Activated T-helper 1 cell treated with anti-CD3 and anti-CD28 coated beads, Interleukin-12 subunit alpha, Interleukin-12 subunit beta, Interleukin-2, Interleukin-4 antibody, amounts not matched to agents 30 ng/mL and 10 ng/mL and 1 ng/mL, durations not matched to agents 14 hours and 24 hours and 36 hours (primary cell): ENCODE results near the gene CYP17A1. TPM values are rescaled to one million over a fixed set of nuclear protein-coding genes. Genes with fewer than 3 reads are reported as not detected.
"Not testable (repeated sequence)": the region's sequence is repeated elsewhere in the genome, so short reads cannot be mapped to it uniquely, and the experiment has no call there.

Experiments
- DNase-seq: peaks from one replicate; pipeline ENCODE4 v3.0.0; 2021; ENCODE audit warnings: low spot score
- H3K27ac Mint-ChIP-seq: one replicate; pipeline ENCODE4 v1.8.0; 2021; ENCODE audit warnings: mild to moderate bottlenecking, mixed read lengths
- H3K27me3 Mint-ChIP-seq: one replicate; pipeline ENCODE4 v1.8.0; 2022; ENCODE audit warnings: mild to moderate bottlenecking, moderate library complexity, mixed read lengths; ENCODE audit not compliant: insufficient read depth
- H3K36me3 Mint-ChIP-seq: one replicate; pipeline ENCODE4 v1.8.0; 2021; ENCODE audit warnings: low read depth, mixed read lengths
- H3K4me1 Mint-ChIP-seq: one replicate; pipeline ENCODE4 v1.8.0; 2021; ENCODE audit warnings: low read depth, mixed read lengths
- H3K4me3 Mint-ChIP-seq: one replicate; pipeline ENCODE4 v1.8.0; 2021; ENCODE audit warnings: mild to moderate bottlenecking, moderate library complexity, mixed read lengths
- H3K9me3 Mint-ChIP-seq: one replicate; pipeline ENCODE4 v1.8.0; 2021; ENCODE audit warnings: mixed read lengths
- intact Hi-C: fragments of 100-400 bp; cut with micrococcal nuclease; formaldehyde crosslinking; loops from one replicate; pipeline ENCODE4 v1.15.1; 2024
- total RNA-seq: library from RNA; stranded (reverse); gene quantifications from 2 replicates; pipeline ENCODE4 v1.2.3, GENCODE V29; 2022

Gene CYP17A1
- total RNA-seq, 1 donor from 2014 or later, result not detected

DNA sequence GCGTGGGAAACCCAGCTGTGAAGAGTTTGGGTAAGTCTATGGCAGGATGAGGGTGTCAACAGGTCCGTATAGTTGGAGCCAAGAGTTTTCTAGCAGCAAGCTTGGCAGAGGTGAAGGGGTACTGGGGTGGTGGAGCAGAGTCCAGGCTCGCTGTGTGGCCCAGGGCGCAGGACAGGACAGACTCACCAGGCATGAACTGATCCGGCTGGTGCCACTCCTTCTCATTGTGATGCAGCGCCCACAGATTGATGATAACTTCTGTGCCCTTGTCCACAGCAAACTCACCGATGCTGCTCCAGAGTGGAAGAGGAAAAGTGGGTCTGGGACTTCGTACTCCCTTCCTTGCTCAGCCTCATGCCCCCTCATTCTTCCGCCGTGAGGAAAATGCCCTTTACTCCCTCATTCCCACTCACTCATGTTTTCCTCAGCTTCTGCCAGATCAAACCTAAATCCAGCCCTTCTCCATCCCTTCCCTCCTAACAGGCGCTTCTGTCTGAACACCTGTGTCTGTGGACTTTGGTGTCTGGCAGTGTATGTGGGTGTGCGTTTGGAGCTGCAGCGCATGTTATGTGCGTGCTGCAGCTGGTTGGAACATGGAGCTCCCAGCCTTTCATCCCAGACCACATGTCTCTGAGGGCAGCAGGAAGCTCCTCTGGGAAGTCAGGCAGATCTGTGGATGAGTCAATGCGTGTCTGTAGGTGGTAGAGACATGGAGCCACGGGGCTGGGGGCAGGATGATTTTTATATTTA lies 5.7 kb downstream of the CYP17A1 start:
- intact Hi-C loops, result no loop called here
- no peaks in the 10 kb centered on the region for H3K36me3 Mint-ChIP-seq
- H3K9me3 Mint-ChIP-seq, result no peaks in the 10 kb centered on the region
- H3K27ac Mint-ChIP-seq, result no peak overlapping the region
- no peak overlapping the region for H3K4me3 Mint-ChIP-seq
- peaks cover 4% of the 10 kb centered on the region for H3K27me3 Mint-ChIP-seq
- H3K4me1 Mint-ChIP-seq, result peaks cover 7% of the 10 kb centered on the region
- DNase-seq, result no peak

DNA sequence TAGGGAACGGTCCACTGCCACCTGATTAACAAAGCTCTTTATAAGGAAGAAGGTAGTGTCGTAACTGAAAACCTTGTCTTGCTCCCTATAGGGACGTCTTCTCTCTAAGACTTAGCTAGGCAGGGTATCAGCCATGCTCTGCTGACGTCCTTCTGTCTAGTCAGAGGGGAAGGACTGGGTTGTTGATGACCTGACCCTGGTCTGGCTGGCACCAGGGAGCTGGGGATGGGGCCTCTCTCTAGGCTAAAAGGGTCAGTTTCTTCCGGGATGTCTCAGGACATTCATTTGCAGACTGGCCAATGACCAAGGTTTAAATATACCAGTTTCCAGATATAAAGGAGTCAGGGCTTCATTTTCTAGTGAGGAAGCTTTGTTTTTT lies 9.6 kb downstream of the CYP17A1 start:
- Mint-ChIP-seq H3K4me1 (no peaks in the 10 kb centered on the region), H3K4me3 (no peak overlapping the region), H3K27ac (no peak overlapping the region), H3K36me3 (no peaks in the 10 kb centered on the region), H3K27me3 (peaks cover 4% of the 10 kb centered on the region), H3K9me3 (no peaks in the 10 kb centered on the region)
- intact Hi-C loops, result no loop called here
- no peak for DNase-seq

DNA sequence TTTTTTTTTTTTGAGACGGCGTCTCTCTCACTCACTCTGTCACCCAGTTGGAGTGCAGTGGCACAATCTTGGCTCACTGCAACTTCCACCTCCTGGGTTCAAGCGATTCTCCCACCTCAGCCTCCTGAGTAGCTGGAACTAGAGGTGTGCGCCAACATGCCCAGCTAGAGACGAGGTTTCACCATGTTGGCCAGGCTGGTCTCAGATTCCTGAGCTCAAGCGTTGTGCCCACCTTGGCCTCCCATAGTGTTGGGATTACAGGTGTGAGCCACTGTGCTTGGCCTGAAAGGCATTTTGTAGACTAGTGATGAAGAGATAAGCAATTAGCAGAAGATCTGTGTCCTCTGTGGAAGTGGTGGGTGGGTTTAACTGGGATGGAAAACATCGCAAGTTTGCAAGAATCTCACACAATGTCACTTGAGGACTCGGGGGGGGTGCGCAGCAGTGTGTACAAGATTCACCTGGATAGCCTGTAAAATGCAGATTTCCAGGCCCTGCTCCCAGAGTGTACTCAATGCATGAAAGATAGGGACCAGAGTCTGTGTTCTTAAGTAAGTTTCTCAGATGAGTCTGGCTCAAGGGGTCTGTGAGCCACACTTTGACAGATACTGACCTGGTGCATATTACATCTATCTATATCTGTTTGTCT lies 10.9 kb downstream of the CYP17A1 start:
- intact Hi-C loops, result no loop called here
- no peak for DNase-seq
- Mint-ChIP-seq H3K9me3 (no peaks in the 10 kb centered on the region), H3K27ac (no peak overlapping the region), H3K4me3 (no peak overlapping the region), H3K27me3 (peaks cover 1% of the 10 kb centered on the region), H3K4me1 (no peaks in the 10 kb centered on the region), H3K36me3 (no peaks in the 10 kb centered on the region)

DNA sequence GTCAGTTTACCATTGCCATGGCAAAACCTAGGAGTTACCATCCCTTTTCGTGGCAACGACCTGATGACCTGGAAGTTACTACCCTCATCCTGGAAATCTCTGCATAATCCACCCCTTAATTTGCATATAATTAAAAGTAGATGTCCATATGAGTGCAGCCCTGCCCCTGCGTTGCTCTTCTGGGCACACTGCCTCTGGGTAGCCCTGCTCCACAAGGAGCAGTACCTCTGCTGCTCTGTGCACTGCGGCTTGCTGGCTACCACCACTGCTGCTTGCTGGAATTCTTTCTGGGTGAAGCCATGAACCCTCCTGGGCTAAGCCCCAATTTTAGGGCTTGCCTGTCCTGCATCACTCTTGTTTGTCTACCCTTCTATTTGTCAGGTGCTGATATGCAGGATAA lies 12.5 kb downstream of the CYP17A1 start:
- H3K4me3 Mint-ChIP-seq, result no peak overlapping the region
- intact Hi-C loops, result no loop called here
- no peaks in the 10 kb centered on the region for H3K9me3 Mint-ChIP-seq
- no peak for DNase-seq
- H3K27me3 Mint-ChIP-seq, result peaks cover 3% of the 10 kb centered on the region
- H3K36me3 Mint-ChIP-seq, result no peaks in the 10 kb centered on the region
- no peak overlapping the region for H3K27ac Mint-ChIP-seq
- no peaks in the 10 kb centered on the region for H3K4me1 Mint-ChIP-seq

DNA sequence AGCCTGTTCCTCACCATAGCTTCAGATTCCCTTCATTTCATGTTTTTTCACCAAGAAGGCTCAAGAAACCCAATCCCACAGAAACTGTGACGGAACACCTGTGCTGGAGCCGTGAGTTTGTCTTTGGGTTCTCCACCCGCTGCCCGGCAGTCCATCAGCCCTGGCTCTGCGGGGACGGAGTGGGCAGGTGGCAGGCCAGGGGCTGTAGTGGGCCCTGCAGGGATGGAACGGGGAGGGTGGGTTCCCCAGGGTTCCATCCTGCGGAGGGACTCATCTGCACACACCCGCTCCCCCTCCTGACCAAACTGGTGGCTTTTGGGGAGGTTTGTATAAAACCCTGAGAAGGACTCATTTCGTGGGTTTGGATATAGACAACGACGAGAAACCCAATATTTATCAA lies 15.0 kb downstream of the CYP17A1 start:
- H3K27ac Mint-ChIP-seq, result no peak overlapping the region
- no peaks in the 10 kb centered on the region for H3K36me3 Mint-ChIP-seq
- no peaks in the 10 kb centered on the region for H3K4me1 Mint-ChIP-seq
- H3K27me3 Mint-ChIP-seq, result peaks cover 3% of the 10 kb centered on the region
- no peaks in the 10 kb centered on the region for H3K9me3 Mint-ChIP-seq
- intact Hi-C loops, result no loop called here
- no peak overlapping the region for H3K4me3 Mint-ChIP-seq
- no peak for DNase-seq

DNA sequence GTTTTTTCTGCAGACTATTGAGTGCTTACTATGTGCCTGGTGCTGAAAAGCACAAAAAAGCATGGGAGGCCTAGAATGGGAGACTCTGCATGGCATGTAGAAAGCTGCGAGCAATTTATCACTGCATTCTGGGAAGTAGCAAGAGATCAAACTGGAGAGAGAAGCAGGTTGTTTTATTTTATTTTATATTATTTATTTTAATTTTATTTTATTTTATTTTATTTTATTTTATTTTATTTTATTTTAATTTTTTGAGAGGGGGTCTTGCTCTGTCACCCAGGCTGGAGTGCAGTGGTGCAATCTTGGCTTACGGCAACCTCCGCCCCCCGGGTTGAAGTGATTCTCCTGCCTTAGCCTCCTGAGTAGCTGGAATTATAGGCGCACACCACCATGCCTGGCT lies 17.2 kb downstream of the CYP17A1 start:
- intact Hi-C loops, H3K9me3 Mint-ChIP-seq, H3K36me3 Mint-ChIP-seq, DNase-seq, H3K27ac Mint-ChIP-seq, H3K4me1 Mint-ChIP-seq, H3K4me3 Mint-ChIP-seq, H3K27me3 Mint-ChIP-seq: not testable (repeated sequence)

DNA sequence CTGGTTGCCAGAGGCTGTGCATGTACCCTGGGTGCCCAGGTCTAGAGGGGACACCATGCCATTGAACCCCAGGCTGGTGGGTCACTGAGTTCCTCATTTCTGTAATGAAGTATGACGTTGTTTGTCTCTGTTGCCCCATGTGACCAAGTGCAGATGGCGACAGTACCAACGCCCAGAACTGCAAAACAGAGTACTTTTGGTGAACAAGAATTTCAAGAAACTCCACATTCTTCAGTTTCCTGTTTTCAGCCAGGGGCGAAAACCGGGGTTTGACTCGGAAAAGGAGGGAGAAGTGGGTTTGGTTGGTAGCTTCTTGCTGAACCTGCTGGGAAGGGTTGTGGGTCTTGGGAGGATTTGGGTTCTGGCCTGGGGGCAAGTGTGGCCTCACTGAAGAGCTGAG lies 18.2 kb downstream of the CYP17A1 start:
- Mint-ChIP-seq H3K4me3 (no peak overlapping the region), H3K27ac (no peak overlapping the region), H3K36me3 (peaks cover 6% of the 10 kb centered on the region), H3K9me3 (no peaks in the 10 kb centered on the region), H3K4me1 (peaks cover 9% of the 10 kb centered on the region), H3K27me3 (peaks cover 3% of the 10 kb centered on the region)
- DNase-seq, result no peak
- intact Hi-C loops, result no loop called here

DNA sequence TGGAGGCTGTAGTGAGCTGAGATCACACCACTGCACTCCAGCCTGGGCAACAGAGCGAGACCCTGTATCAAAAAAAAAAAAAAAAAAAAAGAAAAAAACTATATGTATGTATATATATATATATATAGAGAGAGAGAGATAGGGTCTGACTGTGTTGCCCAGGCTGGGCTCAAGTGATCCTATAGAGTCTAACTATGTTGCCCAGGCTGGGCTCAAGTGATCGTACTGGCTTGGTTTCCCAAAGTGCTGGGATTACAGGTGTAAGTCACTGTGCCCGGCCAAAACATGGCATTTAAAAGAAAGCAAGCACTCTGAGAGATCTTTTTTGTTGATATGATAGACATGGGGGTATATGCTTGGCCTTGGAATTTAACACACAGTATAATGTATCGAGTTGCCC lies 20.0 kb downstream of the CYP17A1 start:
- Mint-ChIP-seq H3K4me1 (peaks cover 18% of the 10 kb centered on the region), H3K4me3 (no peak overlapping the region), H3K36me3 (peaks cover 20% of the 10 kb centered on the region), H3K27me3 (peaks cover 3% of the 10 kb centered on the region), H3K27ac (no peak overlapping the region), H3K9me3 (no peaks in the 10 kb centered on the region)
- intact Hi-C loops, result no loop called here
- DNase-seq, result no peak

DNA sequence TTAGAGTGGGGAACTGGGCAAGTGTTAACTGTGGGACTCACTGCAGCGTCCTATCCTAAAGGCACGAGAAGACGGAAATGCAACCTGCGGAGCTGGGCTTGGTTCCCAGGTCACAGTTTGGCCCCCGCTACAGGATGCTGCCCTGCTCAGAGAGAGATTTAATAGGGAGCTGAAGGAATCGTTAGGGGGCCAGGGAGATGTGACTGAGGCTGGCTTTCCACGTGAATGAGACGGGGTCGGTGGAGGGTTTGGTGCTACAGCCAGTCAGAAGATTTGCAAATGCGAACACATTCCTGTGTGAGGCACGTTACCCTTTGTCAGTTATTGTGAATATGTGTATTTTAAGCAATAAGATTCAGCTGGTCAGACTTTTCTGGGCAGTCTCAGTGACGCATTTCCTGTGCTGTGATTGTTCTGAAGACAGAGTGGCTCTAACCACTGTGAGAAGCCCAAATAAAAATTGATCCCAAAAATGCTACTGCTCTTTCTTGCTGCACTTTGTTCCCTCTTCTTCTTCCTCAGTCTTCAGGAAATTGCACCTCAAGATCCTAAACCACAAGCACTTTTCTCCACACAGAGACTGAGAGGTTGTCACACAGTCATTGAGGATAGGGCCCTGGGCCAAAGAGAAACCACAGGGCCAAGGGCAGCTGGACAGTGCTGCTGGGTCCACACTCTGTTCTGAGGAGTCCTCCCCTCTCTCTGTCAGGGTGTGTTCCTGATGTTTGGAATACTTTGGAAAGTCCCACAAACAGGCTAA lies 21.2 kb downstream of the CYP17A1 start:
- intact Hi-C loops, result no loop called here
- no peaks in the 10 kb centered on the region for H3K9me3 Mint-ChIP-seq
- peaks cover 24% of the 10 kb centered on the region for H3K4me1 Mint-ChIP-seq
- H3K27ac Mint-ChIP-seq, result peak overlapping the region; percentile 15
- DNase-seq, result no peak
- peaks cover 26% of the 10 kb centered on the region for H3K36me3 Mint-ChIP-seq
- H3K4me3 Mint-ChIP-seq, result no peak overlapping the region
- H3K27me3 Mint-ChIP-seq, result no peaks in the 10 kb centered on the region

DNA sequence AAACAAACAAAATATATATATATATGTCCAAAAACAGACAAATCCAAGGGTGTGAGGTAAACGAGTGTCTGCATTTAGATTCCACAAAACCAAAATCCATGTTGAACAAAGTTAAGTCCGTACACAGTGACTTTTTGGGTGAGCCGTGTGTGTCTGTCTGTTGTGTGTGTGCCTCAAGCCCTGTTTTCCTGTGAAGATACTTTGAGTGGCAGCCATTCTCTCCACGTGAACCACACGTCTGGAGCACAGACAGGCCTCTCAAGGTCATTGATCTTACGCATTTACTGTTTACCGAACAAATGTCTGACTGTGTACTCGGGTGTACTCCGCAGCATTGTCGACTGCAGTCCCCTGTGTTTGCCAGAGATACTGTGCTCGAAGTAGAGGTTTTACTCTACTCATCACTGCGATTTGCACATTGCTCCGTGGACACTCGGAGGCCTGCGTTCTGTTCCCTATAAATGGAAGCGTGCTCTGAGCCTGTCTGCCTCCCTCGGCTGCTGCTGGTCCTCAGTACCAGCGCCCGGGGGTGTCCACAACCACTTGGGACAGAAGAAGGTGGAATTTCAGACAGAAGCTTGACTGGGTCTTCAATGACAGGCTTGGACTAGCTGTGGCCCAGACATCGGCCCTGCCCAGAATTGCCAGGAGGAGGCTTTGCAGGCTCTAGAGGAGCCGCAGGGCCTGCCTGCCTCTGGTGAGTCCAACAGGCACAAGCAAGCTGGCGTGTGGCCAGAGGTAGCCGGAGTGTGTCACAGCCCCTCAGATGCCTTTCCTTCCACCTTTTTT lies 22.1 kb downstream of the CYP17A1 start:
- H3K36me3 Mint-ChIP-seq, result peaks cover 29% of the 10 kb centered on the region
- peaks cover 24% of the 10 kb centered on the region for H3K4me1 Mint-ChIP-seq
- H3K9me3 Mint-ChIP-seq, result no peaks in the 10 kb centered on the region
- no peaks in the 10 kb centered on the region for H3K27me3 Mint-ChIP-seq
- no peak overlapping the region for H3K4me3 Mint-ChIP-seq
- DNase-seq, result no peak
- intact Hi-C loops, result no loop called here
- H3K27ac Mint-ChIP-seq, result no peak overlapping the region

DNA sequence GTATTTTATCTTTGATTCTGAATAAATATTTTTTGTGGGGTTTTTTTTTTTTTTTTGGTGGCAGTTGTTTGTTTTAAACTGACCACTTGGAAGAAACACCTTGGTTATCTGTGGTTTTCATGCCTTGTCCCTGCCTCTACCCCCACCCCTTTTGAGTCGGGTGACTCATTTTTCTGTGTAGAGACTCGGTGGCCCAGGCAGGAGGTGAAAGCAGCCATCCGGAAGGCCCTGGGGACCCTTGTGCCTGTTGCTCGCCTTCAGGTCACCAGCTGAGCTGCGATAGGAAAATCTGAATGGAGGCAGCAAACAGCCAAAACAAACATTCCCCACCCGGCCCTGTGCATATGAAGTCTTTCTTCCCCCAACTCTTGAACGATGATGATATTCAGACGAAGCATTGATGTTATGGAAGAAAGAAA lies 22.8 kb downstream of the CYP17A1 start:
- Mint-ChIP-seq H3K4me1 (peaks cover 24% of the 10 kb centered on the region), H3K36me3 (peaks cover 29% of the 10 kb centered on the region)
- intact Hi-C loops, result no loop called here

DNA sequence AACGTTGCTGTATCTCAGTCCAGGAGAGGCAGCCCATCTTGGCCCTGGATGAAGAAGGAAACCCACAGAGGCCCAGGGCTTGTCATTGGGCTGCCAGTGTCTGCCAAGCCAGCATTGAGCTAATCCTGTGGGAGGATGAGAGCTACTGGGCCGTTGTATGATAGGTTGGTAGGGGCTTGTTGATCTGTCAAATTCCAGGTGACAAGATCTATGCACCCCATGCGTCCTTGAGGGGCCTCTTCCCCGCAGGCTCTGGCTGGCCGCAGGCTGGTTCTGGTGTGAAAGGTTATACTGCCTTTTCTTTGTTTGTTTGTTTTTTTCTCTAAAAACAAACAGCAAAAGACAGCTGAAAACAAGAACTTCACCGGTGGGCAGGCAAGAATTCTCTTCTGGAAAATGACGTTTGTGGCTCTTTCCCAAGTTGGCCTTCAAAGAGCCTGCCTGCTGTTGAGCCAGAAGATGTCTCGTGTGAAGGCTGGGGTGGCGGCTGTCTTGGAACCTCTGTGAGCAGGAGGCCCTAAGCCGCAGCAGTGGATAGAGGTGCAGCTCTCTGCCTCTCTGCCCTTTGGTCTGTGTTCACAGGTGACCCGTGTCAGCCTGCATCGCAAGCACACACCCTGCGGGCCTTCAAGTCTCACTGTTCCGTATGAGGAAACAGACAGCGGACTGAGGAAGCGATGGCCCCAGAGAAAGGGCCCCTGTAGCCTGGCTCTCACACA lies 23.3 kb downstream of the CYP17A1 start:
- DNase-seq, result no peak
- Mint-ChIP-seq H3K9me3 (no peaks in the 10 kb centered on the region), H3K4me1 (peaks cover 24% of the 10 kb centered on the region), H3K27ac (no peak overlapping the region), H3K4me3 (no peak overlapping the region), H3K27me3 (no peaks in the 10 kb centered on the region), H3K36me3 (peaks cover 29% of the 10 kb centered on the region)
- intact Hi-C loops, result no loop called here

More for the DNA sequence above, 22.8 kb downstream of the CYP17A1 start:
- Mint-ChIP-seq H3K4me3 (no peak overlapping the region), H3K27me3 (no peaks in the 10 kb centered on the region), H3K27ac (no peak overlapping the region), H3K9me3 (no peaks in the 10 kb centered on the region)
- DNase-seq, result no peak
